GM23248 (cell line): Measurements from ENCODE around the gene FHAD1. TPM values are rescaled to one million over a fixed set of nuclear protein-coding genes. Genes with fewer than 3 reads are reported as not detected.
"Not testable (repeated sequence)": the region's sequence is repeated elsewhere in the genome, so short reads cannot be mapped to it uniquely, and the experiment has no call there.

Source experiments
- DNase-seq: peaks from one replicate; pipeline ENCODE4 v3.0.0-alpha.2; 2015
- H2AFZ ChIP-seq: fragments of 200-600 bp; sonication (generic); 2 replicates; pipeline ENCODE4 v1.6.1; 2016; ENCODE audit warnings: antibody characterized with exemption
- H3F3A ChIP-seq: fragments of 200-600 bp; sonication (generic); 2 replicates; pipeline ENCODE4 v1.6.1; 2016; ENCODE audit warnings: mild to moderate bottlenecking, antibody characterized with exemption, mixed run types; ENCODE audit not compliant: insufficient read depth
- H3K27ac ChIP-seq: fragments of 200-600 bp; sonication (generic); 2 replicates; pipeline ENCODE4 v1.5.1; 2016; ENCODE audit warnings: mild to moderate bottlenecking
- H3K27me3 ChIP-seq: fragments of 200-600 bp; sonication (generic); replicated peaks from 2 replicates; pipeline ENCODE4 v1.6.1; 2016; ENCODE audit warnings: mild to moderate bottlenecking; ENCODE audit not compliant: insufficient read depth
- H3K36me3 ChIP-seq: fragments of 200-600 bp; sonication (generic); 2 replicates; pipeline ENCODE4 v1.6.1; 2016; ENCODE audit warnings: low read depth, mild to moderate bottlenecking
- H3K4me1 ChIP-seq: fragments of 200-600 bp; sonication (generic); 2 replicates; pipeline ENCODE4 v1.6.1; 2016; ENCODE audit warnings: mild to moderate bottlenecking; ENCODE audit not compliant: insufficient read depth
- H3K4me2 ChIP-seq: fragments of 200-600 bp; sonication (generic); one replicate; pipeline ENCODE4 v1.6.1; 2016; ENCODE audit warnings: mild to moderate bottlenecking; ENCODE audit not compliant: unreplicated experiment
- H3K4me3 ChIP-seq: fragments of 200-600 bp; sonication (generic); 2 replicates; pipeline ENCODE4 v1.5.1; 2016; ENCODE audit warnings: mild to moderate bottlenecking
- H3K79me2 ChIP-seq: fragments of 200-600 bp; sonication (generic); 2 replicates; pipeline ENCODE4 v1.6.1; 2016; ENCODE audit warnings: mild to moderate bottlenecking; ENCODE audit not compliant: insufficient read depth
- H3K9ac ChIP-seq: fragments of 200-600 bp; sonication (generic); 2 replicates; pipeline ENCODE4 v1.6.1; 2016; ENCODE audit warnings: mild to moderate bottlenecking
- H3K9me2 ChIP-seq: fragments of 200-600 bp; sonication (generic); 2 replicates; pipeline ENCODE4 v1.6.1; 2016; ENCODE audit warnings: mixed run types, mild to moderate bottlenecking, moderate library complexity; ENCODE audit not compliant: insufficient read depth
- H3K9me3 ChIP-seq: fragments of 200-600 bp; sonication (generic); one replicate; pipeline ENCODE4 v1.6.1; 2017; ENCODE audit warnings: low read depth
- H4K20me1 ChIP-seq: fragments of 200-600 bp; sonication (generic); 2 replicates; pipeline ENCODE4 v1.6.0; 2016; ENCODE audit not compliant: insufficient read depth
- EZH2 ChIP-seq: fragments of 200-600 bp; sonication (generic); IDR thresholded peaks from 2 replicates; pipeline ENCODE4 v1.6.1; 2018; ENCODE audit warnings: antibody characterized with exemption, mild to moderate bottlenecking; ENCODE audit not compliant: insufficient read depth, poor library complexity, severe bottlenecking
- EZH2phosphoT487 ChIP-seq: fragments of 200-600 bp; sonication (generic); IDR thresholded peaks from 2 replicates; pipeline ENCODE4 v1.6.1; 2018; ENCODE audit warnings: antibody characterized with exemption, moderate library complexity, mild to moderate bottlenecking, low read depth; ENCODE audit not compliant: insufficient read depth
- WGBS, 2 experiments: methylation state at CpG; one replicate each; pipeline ENCODE4 v1.1.6; 2015 to 2017; ENCODE audit warnings: low lambda C conversion rate in 2 of 2, low coverage in 1 of 2; ENCODE audit errors: missing lambda C conversion rate in 2 of 2; 5-methylcytosine and 5-hydroxymethylcytosine counted together
- in situ Hi-C: fragments of 300-500 bp; cut with MboI; formaldehyde crosslinking; loops from 2 replicates; pipeline ENCODE4 v1.15.0; 2020
- polyA plus RNA-seq: library from polyadenylated mRNA; unstranded; fragments of >200 nt; fragmentation: Nextera tagmentation; extraction: Ambion mirVana; gene quantifications from 2 replicates; pipeline ENCODE4 v1.2.1, GENCODE V29; 2016
- total RNA-seq: library from RNA; depleted of rRNA; stranded (reverse); fragments of >200 nt; shearing (Covaris generic); gene quantifications from 2 replicates; pipeline ENCODE4 v1.2.3, GENCODE V29; 2014

FHAD1 gene
- total and polyA plus RNA-seq, 2 experiments from 2014 or later = 0.24 TPM; not detected in 1

DNA sequence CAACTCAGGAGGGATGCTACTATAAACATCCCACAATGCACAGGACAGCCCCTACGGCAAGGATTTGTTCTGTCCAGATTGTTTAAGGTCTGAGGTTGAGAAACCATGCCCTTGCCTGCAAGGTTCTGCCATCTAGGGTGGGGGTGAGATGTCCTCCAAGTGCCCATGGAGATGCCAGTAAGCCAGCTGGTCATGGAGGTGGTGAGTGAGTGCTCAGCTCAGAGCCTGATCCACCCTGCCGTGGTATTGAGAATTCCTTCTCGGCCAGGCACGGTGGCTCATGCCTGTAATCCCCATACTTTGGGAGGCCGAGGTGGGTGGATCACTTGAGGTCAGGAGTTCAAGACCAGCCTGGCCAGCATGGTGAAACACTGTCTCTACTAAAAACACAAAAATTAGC is 178.0 kb downstream of the FHAD1 start:
- Histone ChIP-seq H3K9me3 (no peaks in the 10 kb centered on the region), H2AFZ (no peak overlapping the region), H3K79me2 (peaks cover 45% of the 10 kb centered on the region), H3K4me2 (no peak overlapping the region), H3K27me3 (no peaks in the 10 kb centered on the region), H3F3A (no peaks in the 10 kb centered on the region), H3K9ac (no peak overlapping the region), H3K9me2 (no peaks in the 10 kb centered on the region), H4K20me1 (no peaks in the 10 kb centered on the region), H3K4me3 (no peak overlapping the region), H3K4me1 (no peaks in the 10 kb centered on the region), H3K36me3 (no peaks in the 10 kb centered on the region), H3K27ac (no peak overlapping the region)
- no peak for DNase-seq
- in situ Hi-C loops = loop anchor here (25.0 kb wide), 1 partner anchor 288 kb away; no protein-coding TSS in a partner anchor
- 91 to 92% methylated on average over 5 of the region's 5 CpGs for WGBS, 2 experiments
- TF ChIP-seq EZH2 = no peak
- no peak for TF ChIP-seq EZH2phosphoT487

DNA sequence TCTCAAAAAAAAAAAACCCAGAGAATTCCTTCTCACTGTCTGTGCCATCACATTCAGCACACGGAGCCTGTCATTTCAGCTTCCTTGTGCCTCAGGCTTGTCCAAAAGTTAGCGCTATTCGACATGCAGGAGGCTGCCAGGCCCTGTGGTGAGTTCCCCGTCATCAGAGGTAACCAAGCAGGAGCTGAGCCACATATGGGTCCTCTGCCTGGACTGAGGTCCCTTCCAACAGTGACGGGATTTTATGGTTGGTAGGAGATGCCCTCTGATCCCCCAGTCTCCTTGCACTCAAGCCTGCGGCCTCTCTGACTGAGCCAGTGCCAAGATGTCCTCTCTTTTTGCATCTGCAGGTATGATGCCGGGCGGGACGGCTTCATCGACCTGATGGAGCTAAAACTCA is 178.5 kb downstream of the FHAD1 start:
- Histone ChIP-seq H3K27ac (no peak overlapping the region), H3K79me2 (peaks cover 40% of the 10 kb centered on the region), H3K4me1 (no peaks in the 10 kb centered on the region), H3K9ac (no peak overlapping the region), H3K4me3 (no peak overlapping the region), H4K20me1 (no peaks in the 10 kb centered on the region), H3K4me2 (no peak overlapping the region), H2AFZ (no peak overlapping the region), H3F3A (no peaks in the 10 kb centered on the region), H3K36me3 (no peaks in the 10 kb centered on the region), H3K9me3 (no peaks in the 10 kb centered on the region), H3K9me2 (no peaks in the 10 kb centered on the region), H3K27me3 (no peaks in the 10 kb centered on the region)
- TF ChIP-seq EZH2phosphoT487 (no peak), EZH2 (no peak)
- WGBS, 2 experiments = 97 to 100% methylated on average over 10 of the region's 10 CpGs
- DNase-seq = no peak
- in situ Hi-C loops = loop anchor here (25.0 kb wide), 1 partner anchor 288 kb away; no protein-coding TSS in a partner anchor

DNA sequence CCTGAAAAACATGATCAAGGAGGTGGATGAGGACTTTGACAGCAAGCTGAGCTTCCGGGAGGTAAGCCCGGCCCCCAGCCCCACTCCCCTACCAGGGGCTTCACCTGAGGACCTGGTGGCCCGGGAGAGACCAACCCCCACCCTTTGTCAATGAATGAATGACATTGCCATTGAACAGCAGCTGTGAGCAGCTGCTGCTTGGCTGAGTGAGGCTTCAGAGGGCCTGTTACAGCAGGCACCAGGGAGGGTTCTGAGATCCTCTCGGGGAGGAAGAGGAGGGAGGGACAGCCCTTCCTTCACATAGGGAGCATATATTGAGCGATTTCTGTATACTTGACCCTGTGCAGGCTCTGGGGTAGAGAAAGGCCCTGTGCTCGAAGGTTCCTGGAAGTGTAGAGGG is 178.9 kb downstream of the FHAD1 start:
- in situ Hi-C loops = loop anchor here (25.0 kb wide), 1 partner anchor 289 kb away; no protein-coding TSS in a partner anchor
- no peak for DNase-seq
- H4K20me1 ChIP-seq = no peaks in the 10 kb centered on the region
- no peaks in the 10 kb centered on the region for H3K36me3 ChIP-seq
- H3K27me3 ChIP-seq = no peaks in the 10 kb centered on the region
- peaks cover 35% of the 10 kb centered on the region for H3K79me2 ChIP-seq
- TF ChIP-seq EZH2 (no peak), EZH2phosphoT487 (no peak)
- no peak overlapping the region for H3K4me2 ChIP-seq
- no peak overlapping the region for H3K27ac ChIP-seq
- no peaks in the 10 kb centered on the region for H3K9me2 ChIP-seq
- H3F3A ChIP-seq = no peaks in the 10 kb centered on the region
- H2AFZ ChIP-seq = no peak overlapping the region
- 86 to 88% methylated on average over 6 of the region's 6 CpGs for WGBS, 2 experiments
- no peak overlapping the region for H3K4me3 ChIP-seq
- no peaks in the 10 kb centered on the region for H3K9me3 ChIP-seq
- no peaks in the 10 kb centered on the region for H3K4me1 ChIP-seq
- no peak overlapping the region for H3K9ac ChIP-seq

DNA sequence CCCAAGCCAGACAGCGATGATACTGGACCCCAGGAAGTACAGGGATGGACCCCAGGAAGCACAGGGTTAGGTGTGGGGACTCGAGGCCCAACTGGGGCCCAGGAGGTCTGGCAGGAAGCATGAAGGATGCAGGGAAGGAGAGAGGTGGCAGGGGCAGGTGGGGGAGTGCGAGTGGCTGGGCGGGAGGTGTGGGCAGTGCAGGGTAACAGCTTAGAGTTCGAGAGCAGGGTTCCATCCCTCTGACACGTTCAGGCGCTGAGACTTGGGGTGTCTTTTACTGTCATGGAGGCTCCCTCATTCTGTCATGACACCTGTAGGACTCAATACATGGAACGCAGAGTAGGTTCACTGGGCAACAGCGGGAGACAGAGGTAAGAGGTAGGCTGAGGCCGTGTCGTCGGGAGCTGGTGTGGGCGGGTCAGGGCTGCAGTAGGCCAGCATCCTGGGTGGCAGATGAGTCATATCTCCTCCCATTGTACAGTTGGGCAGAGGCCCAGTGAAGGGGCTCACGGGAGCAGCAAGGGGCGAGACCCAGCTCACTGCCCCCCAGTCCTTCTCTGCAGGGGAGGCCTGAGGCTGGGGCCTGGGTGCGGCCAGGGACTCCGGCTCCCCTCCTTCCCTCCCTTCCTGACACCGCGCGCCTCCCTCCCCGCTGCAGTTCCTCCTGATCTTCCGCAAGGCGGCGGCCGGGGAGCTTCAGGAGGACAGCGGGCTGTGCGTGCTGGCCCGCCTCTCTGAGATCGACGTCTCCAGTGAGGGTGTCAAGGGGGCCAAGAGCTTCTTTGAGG is 179.7 kb downstream of the FHAD1 start:
- no peak overlapping the region for H2AFZ ChIP-seq
- no peak overlapping the region for H3K9ac ChIP-seq
- no peaks in the 10 kb centered on the region for H3K36me3 ChIP-seq
- H3K9me3 ChIP-seq = no peaks in the 10 kb centered on the region
- no peaks in the 10 kb centered on the region for H4K20me1 ChIP-seq
- no peaks in the 10 kb centered on the region for H3F3A ChIP-seq
- 95% methylated on average over 30 of the region's 30 CpGs for WGBS, 2 experiments
- TF ChIP-seq EZH2 = no peak
- no peak for TF ChIP-seq EZH2phosphoT487
- no peak overlapping the region for H3K4me2 ChIP-seq
- H3K4me1 ChIP-seq = no peaks in the 10 kb centered on the region
- no peak overlapping the region for H3K4me3 ChIP-seq
- H3K27ac ChIP-seq = no peak overlapping the region
- no peaks in the 10 kb centered on the region for H3K27me3 ChIP-seq
- H3K9me2 ChIP-seq = no peaks in the 10 kb centered on the region
- in situ Hi-C loops = loop anchor here (25.0 kb wide), 1 partner anchor 289 kb away; no protein-coding TSS in a partner anchor
- H3K79me2 ChIP-seq = peaks cover 28% of the 10 kb centered on the region
- no peak for DNase-seq

DNA sequence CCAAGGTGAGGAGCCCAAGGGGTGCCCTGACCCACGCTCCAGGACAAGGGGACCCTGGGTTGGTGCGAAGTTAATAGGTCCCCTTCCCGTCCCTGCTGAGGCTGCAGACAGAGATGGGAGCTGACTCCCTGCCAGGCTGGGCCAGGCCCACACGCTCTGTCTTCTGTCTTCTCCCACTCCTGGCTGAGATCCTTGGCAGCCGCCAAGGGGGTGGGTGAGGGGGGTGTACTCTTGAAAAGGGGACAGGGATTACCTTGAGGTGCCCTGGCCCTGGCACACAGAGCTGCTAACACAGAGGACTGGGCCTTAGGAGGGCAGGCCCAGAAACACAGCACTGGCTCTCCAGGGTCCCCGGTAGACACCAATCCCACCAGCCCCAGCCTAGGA is 180.2 kb downstream of the FHAD1 start:
- DNase-seq = no peak
- H3K27ac ChIP-seq = no peak overlapping the region
- peaks cover 23% of the 10 kb centered on the region for H3K79me2 ChIP-seq
- no peak overlapping the region for H3K9ac ChIP-seq
- H3F3A ChIP-seq = no peaks in the 10 kb centered on the region
- no peak for TF ChIP-seq EZH2phosphoT487
- no peak for TF ChIP-seq EZH2
- no peaks in the 10 kb centered on the region for H3K27me3 ChIP-seq
- no peaks in the 10 kb centered on the region for H4K20me1 ChIP-seq
- H3K4me1 ChIP-seq = no peaks in the 10 kb centered on the region
- no peak overlapping the region for H3K4me3 ChIP-seq
- H3K9me2 ChIP-seq = no peaks in the 10 kb centered on the region
- WGBS, 2 experiments = 93 to 97% methylated on average over 6 of the region's 6 CpGs
- H3K36me3 ChIP-seq = no peaks in the 10 kb centered on the region
- in situ Hi-C loops = loop anchor here (25.0 kb wide), 1 partner anchor 290 kb away; no protein-coding TSS in a partner anchor
- no peak overlapping the region for H3K4me2 ChIP-seq
- no peaks in the 10 kb centered on the region for H3K9me3 ChIP-seq
- H2AFZ ChIP-seq = no peak overlapping the region

DNA sequence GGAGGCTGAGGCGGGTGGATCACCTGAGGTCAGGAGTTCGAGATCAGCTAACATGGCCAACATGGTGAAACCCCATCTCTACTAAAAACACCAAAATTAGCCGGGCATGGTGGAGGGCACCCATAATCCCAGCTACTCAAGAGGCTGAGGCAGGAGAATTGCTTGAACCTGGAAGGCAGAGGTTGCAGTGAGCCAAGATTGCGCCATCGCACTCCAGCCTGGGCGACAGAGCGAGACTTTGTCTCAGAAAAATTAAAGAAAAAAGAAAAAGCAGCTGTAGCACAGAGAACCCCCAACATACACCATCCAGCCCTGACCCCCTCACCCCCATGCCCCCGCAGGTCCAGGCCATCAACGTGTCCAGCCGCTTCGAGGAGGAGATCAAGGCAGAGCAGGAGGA is 181.2 kb downstream of the FHAD1 start:
- not testable (repeated sequence) for H3K4me1 ChIP-seq, H3K9ac ChIP-seq, H3K27me3 ChIP-seq, DNase-seq, H3K4me3 ChIP-seq, H3K36me3 ChIP-seq, H3K27ac ChIP-seq, H2AFZ ChIP-seq, H3K9me2 ChIP-seq, H3K9me3 ChIP-seq, H3K4me2 ChIP-seq, H3F3A ChIP-seq, H4K20me1 ChIP-seq
- peaks cover 14% of the 10 kb centered on the region for H3K79me2 ChIP-seq
- WGBS, 2 experiments = 91 to 92% methylated on average over 7 to 11 of the region's 11 CpGs
- in situ Hi-C loops = loop anchor here (25.0 kb wide), 1 partner anchor 291 kb away; no protein-coding TSS in a partner anchor
